Cardiac septum (tissue), 1 donor: ENCODE measurements around the gene SORL1. TPM values are rescaled to one million over a fixed set of nuclear protein-coding genes. Genes with fewer than 3 reads are reported as not detected.

Experiments used
- DNase-seq: peaks from one replicate; pipeline ENCODE4 v3.0.0-alpha.2; 2020; ENCODE audit warnings: low spot score
- intact Hi-C: fragments of 100-400 bp; cut with DNase I; formaldehyde crosslinking; loops from one replicate; pipeline ENCODE4 v1.14.0; 2022
- total RNA-seq: library from RNA; stranded (reverse); fragmentation: NEBNext Ultra II Directional; extraction: Animal tissue kit (Norgen Biotek cat#: 25700); gene quantifications from one replicate; pipeline ENCODE4 v1.2.1, GENCODE V29; 2021
- donor health status: DM: no; HTN: no; CAD: no.

The SORL1 gene
- total RNA-seq, 1 donor from 2014 or later, result 8.0 TPM

- no peak for DNase-seq
- intact Hi-C loops, result no loop called here
Measured at GRCh38 chr11:121547574-121547973, 95.5 kb downstream of the SORL1 start.

- intact Hi-C loops, result no loop called here
- DNase-seq, result no peak
Measured at GRCh38 chr11:121550247-121551030, 98.3 kb downstream of the SORL1 start.

GRCh38 chr11:121551463-121551862 is 99.3 kb downstream of the SORL1 start:
- intact Hi-C loops, result no loop called here
- no peak for DNase-seq

- intact Hi-C loops, result no loop called here
- no peak for DNase-seq
Measured at GRCh38 chr11:121552154-121552553, 100.0 kb downstream of the SORL1 start.

- no peak for DNase-seq
- intact Hi-C loops, result no loop called here
Measured at GRCh38 chr11:121552644-121553043, 100.5 kb downstream of the SORL1 start.

- no peak for DNase-seq
- intact Hi-C loops, result no loop called here
Measured at GRCh38 chr11:121553389-121553788, 101.3 kb downstream of the SORL1 start.

- DNase-seq, result no peak
- intact Hi-C loops, result no loop called here
Measured at GRCh38 chr11:121553806-121554205, 101.7 kb downstream of the SORL1 start.

- DNase-seq, result no peak
- intact Hi-C loops, result no loop called here
Measured at GRCh38 chr11:121554552-121554951, 102.4 kb downstream of the SORL1 start.

GRCh38 chr11:121555121-121555520 is 103.0 kb downstream of the SORL1 start:
- no peak for DNase-seq
- intact Hi-C loops, result no loop called here

GRCh38 chr11:121556937-121557336 is 104.8 kb downstream of the SORL1 start:
- intact Hi-C loops, result no loop called here
- no peak for DNase-seq

- DNase-seq, result no peak
- intact Hi-C loops, result no loop called here
Measured at GRCh38 chr11:121557348-121557747, 105.2 kb downstream of the SORL1 start.

- intact Hi-C loops, result no loop called here
- DNase-seq, result no peak
Measured at GRCh38 chr11:121559606-121560200, 107.6 kb downstream of the SORL1 start.

- DNase-seq, result no peak
- intact Hi-C loops, result no loop called here
Measured at GRCh38 chr11:121560236-121560635, 108.1 kb downstream of the SORL1 start.

GRCh38 chr11:121561240-121561639 is 109.1 kb downstream of the SORL1 start:
- DNase-seq, result no peak
- intact Hi-C loops, result no loop called here

GRCh38 chr11:121561716-121562115 is 109.6 kb downstream of the SORL1 start:
- DNase-seq, result no peak
- intact Hi-C loops, result no loop called here

GRCh38 chr11:121563003-121563402 is 110.9 kb downstream of the SORL1 start:
- no peak for DNase-seq

GRCh38 chr11:121563900-121564822 is 112.0 kb downstream of the SORL1 start:
- no peak for DNase-seq
- intact Hi-C loops, result no loop called here

More at GRCh38 chr11:121563003-121563402, 110.9 kb downstream of the SORL1 start:
- intact Hi-C loops, result no loop called here

GRCh38 chr11:121564948-121565684 is 113.0 kb downstream of the SORL1 start:
- DNase-seq, result no peak
- intact Hi-C loops, result no loop called here

- intact Hi-C loops, result no loop called here
- DNase-seq, result no peak
Measured at GRCh38 chr11:121566279-121567168, 114.4 kb downstream of the SORL1 start.
